Lung (tissue), 12 donors: ENCODE results near the gene SH3BGRL2. TPM values are rescaled to one million over a fixed set of nuclear protein-coding genes. Genes with fewer than 3 reads are reported as not detected.

Experiments
- ATAC-seq: fragments of 200-7000 bp; cut with Tn5 transposase; one replicate; pipeline ENCODE4 v1.9.1; 2020; ENCODE audit warnings: moderate number of reproducible peaks; ENCODE audit not compliant: insufficient read depth, low FRiP score
- DNase-seq, 3 donors: peaks; one replicate each; pipeline ENCODE4 v3.0.0-alpha.2; 2013 to 2017
- H3K27ac ChIP-seq, 2 donors: one replicate each; pipeline ENCODE4 v1.5.1; 2013; ENCODE audit warnings: mild to moderate bottlenecking in 2 of 2, moderate library complexity in 2 of 2, control low read depth in 1 of 2, inconsistent platforms in 1 of 2, low read depth in 1 of 2, low read length in 1 of 2
- H3K27me3 ChIP-seq, 3 donors: one replicate each; pipeline ENCODE4 v1.5.1; 2013; ENCODE audit warnings: low read length in 2 of 3; ENCODE audit not compliant: control insufficient read depth in 3 of 3, insufficient read depth in 3 of 3
- H3K36me3 ChIP-seq, 4 donors: one replicate each; pipeline ENCODE4 v1.5.1; 2013; ENCODE audit warnings: low read length in 4 of 4, mild to moderate bottlenecking in 1 of 4, moderate library complexity in 1 of 4; ENCODE audit not compliant: control insufficient read depth in 4 of 4, insufficient read depth in 4 of 4
- H3K4me1 ChIP-seq, 5 donors: one replicate each; pipeline ENCODE4 v1.5.1; 2013; ENCODE audit warnings: low read length in 5 of 5, mild to moderate bottlenecking in 2 of 5, moderate library complexity in 1 of 5; ENCODE audit not compliant: control insufficient read depth in 5 of 5, insufficient read depth in 5 of 5
- H3K4me3 ChIP-seq: one replicate; pipeline ENCODE4 v1.5.1; 2013; ENCODE audit warnings: mild to moderate bottlenecking, control low read depth, moderate library complexity
- H3K9ac ChIP-seq, 2 donors: one replicate each; pipeline ENCODE4 v1.5.1; 2013; ENCODE audit warnings: low read length in 2 of 2, control low read depth in 1 of 2; ENCODE audit not compliant: insufficient read depth in 1 of 2
- H3K9me3 ChIP-seq, 4 donors: one replicate each; pipeline ENCODE4 v1.5.1; 2013; ENCODE audit warnings: low read length in 3 of 4, mild to moderate bottlenecking in 1 of 4, moderate library complexity in 1 of 4; ENCODE audit not compliant: control insufficient read depth in 4 of 4, insufficient read depth in 3 of 4
- WGBS, 2 donors: extraction: QIAGEN DNeasy Blood & Tissue Kit; methylation state at CpG; one replicate each; pipeline ENCODE4 v1.1.7; 2013; 5-methylcytosine and 5-hydroxymethylcytosine counted together
- polyA plus RNA-seq, 2 donors: library from polyadenylated mRNA; stranded (reverse); fragments of 200-250 nt; gene quantifications; one replicate each; pipeline ENCODE4 v1.2.1, GENCODE V29; 2013
- total RNA-seq, 2 donors: library from RNA; depleted of rRNA in 1 of 2; stranded (reverse); fragments of >200 nt in 1 of 2; gene quantifications; one replicate each; pipeline ENCODE4 v1.2.1, GENCODE V29; 2014 to 2021
- TF ChIP-seq, protein P1 (sequence below): IDR thresholded peaks from 2 replicates; pipeline ENCODE4 v1.5.1; 2012; ENCODE audit warnings: mild to moderate bottlenecking; ENCODE audit errors: control extremely low read depth, extremely low read depth
- donor health status: control.
- donor health status: control.
- donor health status: Bipolar disorder and iron deficiency.
- donor health status: healthy.
- donor health status: DM: yes; HTN: yes; CAD: no.

The SH3BGRL2 gene
- total and polyA plus RNA-seq, 4 donors: 7.4 to 38.5 (median 14.0) TPM

DNA sequence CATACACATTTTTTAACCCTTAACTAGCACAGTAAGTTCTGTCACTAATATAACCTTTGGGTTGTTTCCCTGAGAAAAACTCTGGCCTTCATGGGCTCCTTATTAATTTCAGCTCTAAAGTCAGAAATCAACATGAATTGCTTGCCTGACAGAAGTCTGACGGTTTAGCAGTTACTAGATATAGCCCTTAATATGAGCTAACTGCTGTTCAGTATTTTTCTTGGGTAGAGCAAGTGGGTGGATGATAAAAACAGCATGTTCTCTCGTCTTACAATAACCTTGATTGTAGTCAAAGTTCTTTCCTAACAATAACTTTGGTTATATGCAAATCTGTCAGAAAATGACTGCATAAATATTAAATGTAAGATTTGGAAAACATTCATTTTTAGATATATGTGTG, 81.0 kb downstream of the SH3BGRL2 start:
- Histone ChIP-seq H3K36me3 (no peaks in the 10 kb centered on the region), H3K4me3 (no peak overlapping the region), H3K27ac (no peak overlapping the region), H3K4me1 (peaks cover 0 to 10% (median 0%) of the 10 kb centered on the region in 5 donors), H3K27me3 (no peaks in the 10 kb centered on the region), H3K9ac (no peak overlapping the region), H3K9me3 (no peaks in the 10 kb centered on the region)
- TF ChIP-seq, protein P1, sequence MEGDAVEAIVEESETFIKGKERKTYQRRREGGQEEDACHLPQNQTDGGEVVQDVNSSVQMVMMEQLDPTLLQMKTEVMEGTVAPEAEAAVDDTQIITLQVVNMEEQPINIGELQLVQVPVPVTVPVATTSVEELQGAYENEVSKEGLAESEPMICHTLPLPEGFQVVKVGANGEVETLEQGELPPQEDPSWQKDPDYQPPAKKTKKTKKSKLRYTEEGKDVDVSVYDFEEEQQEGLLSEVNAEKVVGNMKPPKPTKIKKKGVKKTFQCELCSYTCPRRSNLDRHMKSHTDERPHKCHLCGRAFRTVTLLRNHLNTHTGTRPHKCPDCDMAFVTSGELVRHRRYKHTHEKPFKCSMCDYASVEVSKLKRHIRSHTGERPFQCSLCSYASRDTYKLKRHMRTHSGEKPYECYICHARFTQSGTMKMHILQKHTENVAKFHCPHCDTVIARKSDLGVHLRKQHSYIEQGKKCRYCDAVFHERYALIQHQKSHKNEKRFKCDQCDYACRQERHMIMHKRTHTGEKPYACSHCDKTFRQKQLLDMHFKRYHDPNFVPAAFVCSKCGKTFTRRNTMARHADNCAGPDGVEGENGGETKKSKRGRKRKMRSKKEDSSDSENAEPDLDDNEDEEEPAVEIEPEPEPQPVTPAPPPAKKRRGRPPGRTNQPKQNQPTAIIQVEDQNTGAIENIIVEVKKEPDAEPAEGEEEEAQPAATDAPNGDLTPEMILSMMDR: no peak
- WGBS, 2 donors: 79 to 82% methylated on average over 2 of the region's 2 CpGs
- DNase-seq (no peak), ATAC-seq (no peak)

- no peaks in the 10 kb centered on the region for H3K36me3 ChIP-seq
- H3K9me3 ChIP-seq: no peaks in the 10 kb centered on the region
- DNase-seq (no peak), ATAC-seq (no peak)
- H3K4me3 ChIP-seq: no peak overlapping the region
- H3K4me1 ChIP-seq: peaks cover 0 to 10% (median 0%) of the 10 kb centered on the region in 5 donors
- H3K9ac ChIP-seq: no peak overlapping the region
- H3K27ac ChIP-seq: no peak overlapping the region
- TF ChIP-seq, protein P1: no peak
- 81 to 85% methylated on average over 9 of the region's 9 CpGs for WGBS, 2 donors
- H3K27me3 ChIP-seq: no peaks in the 10 kb centered on the region
Measured at GRCh38 chr6:79712616-79713135, 81.5 kb downstream of the SH3BGRL2 start.

GRCh38 chr6:79713701-79714322, 82.7 kb downstream of the SH3BGRL2 start:
- no peaks in the 10 kb centered on the region for H3K36me3 ChIP-seq
- no peak for ATAC-seq
- H3K4me3 ChIP-seq: no peak overlapping the region
- no peak overlapping the region for H3K9ac ChIP-seq
- 17 to 19% methylated on average over 5 of the region's 5 CpGs for WGBS, 2 donors
- H3K9me3 ChIP-seq: no peaks in the 10 kb centered on the region
- no peak overlapping the region for H3K27ac ChIP-seq
- DNase-seq: peak; percentile 58 to 78 (median 70)
- peaks cover 0 to 10% (median 0%) of the 10 kb centered on the region in 5 donors for H3K4me1 ChIP-seq
- TF ChIP-seq, protein P1: peak; percentile 24
- H3K27me3 ChIP-seq: no peaks in the 10 kb centered on the region
